ENCODE data around the gene CCDC136.

DNA sequence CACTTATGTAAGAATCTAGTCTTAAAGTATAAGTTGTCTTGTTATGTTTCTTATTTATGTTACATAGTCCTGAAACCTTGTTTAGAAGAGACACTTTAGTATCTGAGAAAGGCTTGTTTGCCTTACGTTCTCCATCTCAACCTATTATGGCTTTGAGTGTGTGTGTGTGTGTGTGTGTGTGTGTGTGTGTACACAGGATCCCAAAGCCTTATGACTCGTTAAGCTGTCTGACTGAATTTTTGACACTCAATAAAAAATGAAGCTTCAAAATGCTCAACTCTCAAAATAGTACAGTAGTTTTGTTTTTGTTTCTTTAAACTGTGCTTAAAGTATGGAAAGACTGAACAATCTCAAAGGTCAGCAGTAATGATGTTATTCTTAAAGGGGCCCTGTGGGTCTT, 34.6 kb upstream of the CCDC136 start:
- TF ChIP-seq, protein P1, sequence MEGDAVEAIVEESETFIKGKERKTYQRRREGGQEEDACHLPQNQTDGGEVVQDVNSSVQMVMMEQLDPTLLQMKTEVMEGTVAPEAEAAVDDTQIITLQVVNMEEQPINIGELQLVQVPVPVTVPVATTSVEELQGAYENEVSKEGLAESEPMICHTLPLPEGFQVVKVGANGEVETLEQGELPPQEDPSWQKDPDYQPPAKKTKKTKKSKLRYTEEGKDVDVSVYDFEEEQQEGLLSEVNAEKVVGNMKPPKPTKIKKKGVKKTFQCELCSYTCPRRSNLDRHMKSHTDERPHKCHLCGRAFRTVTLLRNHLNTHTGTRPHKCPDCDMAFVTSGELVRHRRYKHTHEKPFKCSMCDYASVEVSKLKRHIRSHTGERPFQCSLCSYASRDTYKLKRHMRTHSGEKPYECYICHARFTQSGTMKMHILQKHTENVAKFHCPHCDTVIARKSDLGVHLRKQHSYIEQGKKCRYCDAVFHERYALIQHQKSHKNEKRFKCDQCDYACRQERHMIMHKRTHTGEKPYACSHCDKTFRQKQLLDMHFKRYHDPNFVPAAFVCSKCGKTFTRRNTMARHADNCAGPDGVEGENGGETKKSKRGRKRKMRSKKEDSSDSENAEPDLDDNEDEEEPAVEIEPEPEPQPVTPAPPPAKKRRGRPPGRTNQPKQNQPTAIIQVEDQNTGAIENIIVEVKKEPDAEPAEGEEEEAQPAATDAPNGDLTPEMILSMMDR (conservative IDR thresholded peaks at IDR 0.05; ENCODE audit: low read length) = no peak
- no peak for TF ChIP-seq EZH2phosphoT487 (IDR thresholded peaks at IDR 0.05; ENCODE audit: borderline replicate concordance)

Data from Loucy (cell line).